ENCODE measurements around the gene UIMC1. TPM values are rescaled to one million over a fixed set of nuclear protein-coding genes. Genes with fewer than 3 reads are reported as not detected.
"Not testable (repeated sequence)": the region's sequence is repeated elsewhere in the genome, so short reads cannot be mapped to it uniquely, and the experiment has no call there.

UIMC1 gene
- total RNA-seq, 4 donors from 2014 or later = 12.3 to 93.2 (median 50.0) TPM

- Histone ChIP-seq H3K4me1 (peaks cover 0 to 5% of the 10 kb centered on the region in 2 donors), H3K36me3 (no peaks in the 10 kb centered on the region), H3K27ac (no peak overlapping the region), H3K4me3 (no peak overlapping the region), H3K9me3 (no peaks in the 10 kb centered on the region), H3K27me3 (no peaks in the 10 kb centered on the region)
- TF ChIP-seq CTCF (IDR thresholded peaks at IDR 0.05) = no peak
- no peak for TF ChIP-seq POLR2A (IDR thresholded peaks at IDR 0.05)
- intact Hi-C loops (cut with DNase I; ENCODE audit: low total_unique reads) = no loop called here
- DNase-seq = no peak
Measured at GRCh38 chr5:177003649-177004048, 2.9 kb downstream of the UIMC1 start.

- H3K9me3 ChIP-seq; H3K36me3 ChIP-seq; H3K4me1 ChIP-seq; H3K27me3 ChIP-seq; H3K27ac ChIP-seq; DNase-seq; H3K4me3 ChIP-seq; intact Hi-C loops (cut with DNase I; ENCODE audit: low total_unique reads): not testable (repeated sequence)
Measured at GRCh38 chr5:176999526-176999925, 7.1 kb downstream of the UIMC1 start.

- no peak for TF ChIP-seq POLR2A (IDR thresholded peaks at IDR 0.05)
- TF ChIP-seq CTCF (IDR thresholded peaks at IDR 0.05) = no peak
- no peaks in the 10 kb centered on the region for H3K27me3 ChIP-seq
- H3K4me1 ChIP-seq = peaks cover 0 to 2% of the 10 kb centered on the region in 2 donors
- no peak for DNase-seq
- no peak overlapping the region for H3K4me3 ChIP-seq
- intact Hi-C loops (cut with DNase I; ENCODE audit: low total_unique reads) = no loop called here
- H3K9me3 ChIP-seq = no peaks in the 10 kb centered on the region
- H3K36me3 ChIP-seq = no peaks in the 10 kb centered on the region
- no peak overlapping the region for H3K27ac ChIP-seq
Measured at GRCh38 chr5:176998828-176999227, 7.8 kb downstream of the UIMC1 start.

GRCh38 chr5:176996780-176997179, 9.8 kb downstream of the UIMC1 start:
- Histone ChIP-seq H3K27me3 (no peaks in the 10 kb centered on the region), H3K27ac (peak overlapping the region; percentile 64 to 73), H3K4me3 (no peak overlapping the region), H3K36me3 (no peaks in the 10 kb centered on the region), H3K4me1 (no peaks in the 10 kb centered on the region), H3K9me3 (no peaks in the 10 kb centered on the region)
- DNase-seq = no peak
- no peak for TF ChIP-seq POLR2A (IDR thresholded peaks at IDR 0.05)
- no peak for TF ChIP-seq CTCF (IDR thresholded peaks at IDR 0.05)
- intact Hi-C loops (cut with DNase I; ENCODE audit: low total_unique reads) = no loop called here

- H3K4me3 ChIP-seq = no peak overlapping the region
- no peaks in the 10 kb centered on the region for H3K27me3 ChIP-seq
- TF ChIP-seq CTCF (IDR thresholded peaks at IDR 0.05) (no peak), POLR2A (IDR thresholded peaks at IDR 0.05) (no peak)
- H3K9me3 ChIP-seq = no peaks in the 10 kb centered on the region
- no peaks in the 10 kb centered on the region for H3K36me3 ChIP-seq
- peak overlapping the region; percentile 64 to 73 for H3K27ac ChIP-seq
- intact Hi-C loops (cut with DNase I; ENCODE audit: low total_unique reads) = no loop called here
- no peaks in the 10 kb centered on the region for H3K4me1 ChIP-seq
- DNase-seq = no peak
Measured at GRCh38 chr5:176995896-176996767, 10.4 kb downstream of the UIMC1 start.
